ENCODE measurements around the gene AQP1. TPM values are rescaled to one million over a fixed set of nuclear protein-coding genes. Genes with fewer than 3 reads are reported as not detected.

AQP1 gene
- total RNA-seq, 3 donors from 2014 or later: 43.0 to 89.6 (median 48.1) TPM

- TF ChIP-seq CTCF (IDR thresholded peaks at IDR 0.05): no peak
- ATAC-seq: no peak
- intact Hi-C loops (cut with DNase I, micrococcal nuclease): no loop called here
- Histone ChIP-seq H3K9me3 (no peaks in the 10 kb centered on the region), H3K4me3 (no peak overlapping the region), H3K4me1 (ENCODE audit: low read depth) (peaks cover 13% of the 10 kb centered on the region), H3K36me3 (ENCODE audit: low read depth) (no peaks in the 10 kb centered on the region)
- DNase-seq: peak in 1 of 3 donors; percentile 58
Measured at GRCh38 chr7:30911133-30911532, 520 bp upstream of the AQP1 start.

GRCh38 chr7:30912021-30912730 lies 523 bp downstream of the AQP1 start:
- no peak for TF ChIP-seq CTCF (IDR thresholded peaks at IDR 0.05)
- Histone ChIP-seq H3K36me3 (ENCODE audit: low read depth) (no peaks in the 10 kb centered on the region), H3K4me3 (peak overlapping the region; percentile 9), H3K4me1 (ENCODE audit: low read depth) (peaks cover 12% of the 10 kb centered on the region), H3K9me3 (no peaks in the 10 kb centered on the region)
- DNase-seq (peak in 2 of 3 donors; percentile 54 to 56), ATAC-seq (no peak)
- intact Hi-C loops (cut with DNase I, micrococcal nuclease): no loop called here

GRCh38 chr7:30912731-30912985 lies 1.0 kb downstream of the AQP1 start:
- no peaks in the 10 kb centered on the region for H3K36me3 ChIP-seq (ENCODE audit: low read depth)
- H3K4me3 ChIP-seq: peak overlapping the region; percentile 9
- intact Hi-C loops (cut with DNase I, micrococcal nuclease): no loop called here
- no peaks in the 10 kb centered on the region for H3K9me3 ChIP-seq
- ATAC-seq (no peak), DNase-seq (no peak)
- TF ChIP-seq CTCF (IDR thresholded peaks at IDR 0.05): no peak
- peaks cover 12% of the 10 kb centered on the region for H3K4me1 ChIP-seq (ENCODE audit: low read depth)

- DNase-seq: peak in 2 of 3 donors; percentile 41 to 50
- no peaks in the 10 kb centered on the region for H3K9me3 ChIP-seq
- peaks cover 12% of the 10 kb centered on the region for H3K4me1 ChIP-seq (ENCODE audit: low read depth)
- peak overlapping the region; percentile 9 for H3K4me3 ChIP-seq
- ATAC-seq: peak; percentile 10
- no peak for TF ChIP-seq CTCF (IDR thresholded peaks at IDR 0.05)
- H3K36me3 ChIP-seq (ENCODE audit: low read depth): no peaks in the 10 kb centered on the region
- intact Hi-C loops (cut with DNase I, micrococcal nuclease): no loop called here
Measured at GRCh38 chr7:30912986-30913811, 1.5 kb downstream of the AQP1 start.

- Histone ChIP-seq H3K4me1 (ENCODE audit: low read depth) (peaks cover 12% of the 10 kb centered on the region), H3K9me3 (no peaks in the 10 kb centered on the region), H3K4me3 (no peak overlapping the region), H3K36me3 (ENCODE audit: low read depth) (no peaks in the 10 kb centered on the region)
- ATAC-seq (peak; percentile 47), DNase-seq (peak; percentile 54 to 66 (median 65))
- TF ChIP-seq CTCF (IDR thresholded peaks at IDR 0.05): no peak
- intact Hi-C loops (cut with DNase I, micrococcal nuclease): no loop called here
Measured at GRCh38 chr7:30913821-30914515, 2.3 kb downstream of the AQP1 start.
